Mucosa of descending colon (tissue), 3 donors: Measurements from ENCODE around the gene ZNF792. TPM values are rescaled to one million over a fixed set of nuclear protein-coding genes. Genes with fewer than 3 reads are reported as not detected.
"Not testable (repeated sequence)": the region's sequence is repeated elsewhere in the genome, so short reads cannot be mapped to it uniquely, and the experiment has no call there.

Source experiments
- ATAC-seq: fragments of 200-7000 bp; cut with Tn5 transposase; one replicate; pipeline ENCODE4 v1.9.1; 2020; ENCODE audit warnings: mild to moderate bottlenecking, moderate library complexity
- DNase-seq, 3 donors: peaks; one replicate each; pipeline ENCODE4 v3.0.0-alpha.2; 2020
- H3K36me3 ChIP-seq: fragments of 200-600 bp; one replicate; pipeline ENCODE4 v1.8.0; 2021; ENCODE audit warnings: low read depth, mild to moderate bottlenecking
- H3K4me1 ChIP-seq: fragments of 200-600 bp; one replicate; pipeline ENCODE4 v1.8.0; 2021; ENCODE audit warnings: low read depth, mild to moderate bottlenecking
- H3K4me3 ChIP-seq: fragments of 200-600 bp; one replicate; pipeline ENCODE4 v1.8.0; 2021; ENCODE audit warnings: mild to moderate bottlenecking
- H3K9me3 ChIP-seq: fragments of 200-600 bp; one replicate; pipeline ENCODE4 v1.8.0; 2021; ENCODE audit warnings: mild to moderate bottlenecking
- CTCF ChIP-seq: fragments of 200-600 bp; IDR thresholded peaks from one replicate; pipeline ENCODE4 v1.8.0; 2022; ENCODE audit warnings: antibody characterized with exemption, mild to moderate bottlenecking
- intact Hi-C, 2 donors: fragments of 100-400 bp; cut with DNase I in 1 of 2; cut with micrococcal nuclease in 1 of 2; formaldehyde crosslinking; loops; one replicate each; pipeline versions ENCODE4 v1.11.0 to v1.11.1; 2022; cut with DNase I, micrococcal nuclease
- total RNA-seq, 3 donors: library from RNA; stranded (reverse); fragmentation: NEBNext Ultra II Directional in 2 of 3; extraction: Animal tissue kit (Norgen Biotek cat#: 25700) in 2 of 3; gene quantifications; one replicate each; pipeline versions ENCODE4 v1.2.1 to v1.2.4, GENCODE V29; 2021 to 2023
- donor health status: DM: no; HTN: no; CAD: no; lungs with moderate emphysema.
- donor health status: DM: no; HTN: no; CAD: no.
- donor health status: DM: no; HTN: yes; CAD: no.

The ZNF792 gene
- total RNA-seq, 3 donors from 2014 or later: 5.4 to 7.6 (median 6.7) TPM

- TF ChIP-seq CTCF: no peak
Observed at GRCh38 chr19:34969721-34970120, 5.7 kb upstream of the ZNF792 start.

GRCh38 chr19:34967551-34967950 lies 3.5 kb upstream of the ZNF792 start:
- H3K36me3 ChIP-seq: no peaks in the 10 kb centered on the region
- H3K4me3 ChIP-seq: no peak overlapping the region
- no peaks in the 10 kb centered on the region for H3K9me3 ChIP-seq
- H3K4me1 ChIP-seq: peaks cover 5% of the 10 kb centered on the region
- ATAC-seq (no peak), DNase-seq (no peak)
- TF ChIP-seq CTCF: no peak
- intact Hi-C loops: no loop called here

More at GRCh38 chr19:34969721-34970120, 5.7 kb upstream of the ZNF792 start:
- Histone ChIP-seq H3K4me3 (no peak overlapping the region), H3K36me3 (no peaks in the 10 kb centered on the region), H3K4me1 (peaks cover 5% of the 10 kb centered on the region), H3K9me3 (no peaks in the 10 kb centered on the region)
- DNase-seq (no peak), ATAC-seq (no peak)
- intact Hi-C loops: loop anchor here in 1 of 2 donors (5.0 kb wide), 1 partner anchor 43 kb away; no protein-coding TSS in a partner anchor

GRCh38 chr19:34965505-34965904 lies 1.5 kb upstream of the ZNF792 start:
- H3K36me3 ChIP-seq, H3K4me1 ChIP-seq, intact Hi-C loops, ATAC-seq, DNase-seq, H3K4me3 ChIP-seq: not testable (repeated sequence)
- peaks cover 10% of the 10 kb centered on the region for H3K9me3 ChIP-seq

- Histone ChIP-seq H3K4me1 (peaks cover 6% of the 10 kb centered on the region), H3K36me3 (peaks cover 4% of the 10 kb centered on the region), H3K4me3 (no peak overlapping the region), H3K9me3 (peaks cover 19% of the 10 kb centered on the region)
- TF ChIP-seq CTCF: no peak
- ATAC-seq (no peak), DNase-seq (no peak)
- intact Hi-C loops: no loop called here
Observed at GRCh38 chr19:34964598-34964997, 569 bp upstream of the ZNF792 start.

- Histone ChIP-seq H3K4me1 (peaks cover 6% of the 10 kb centered on the region), H3K4me3 (peak overlapping the region; percentile 77), H3K9me3 (peaks cover 36% of the 10 kb centered on the region), H3K36me3 (peaks cover 19% of the 10 kb centered on the region)
- intact Hi-C loops: no loop called here
- ATAC-seq (peak; percentile 33), DNase-seq (peak in 2 of 3 donors; percentile 40 to 50)
- no peak for TF ChIP-seq CTCF
Observed at GRCh38 chr19:34962687-34963572, 1.1 kb downstream of the ZNF792 start.
